Keratinocyte (primary cell): ENCODE results near the gene PRELID3B.

ENCODE experiments used
- CTCF ChIP-seq, 3 experiments: IDR thresholded peaks in 1 of 3; conservative IDR thresholded peaks in 1 of 3; optimal IDR thresholded peaks in 1 of 3; 2 replicates in 2 of 3; 3 replicates in 1 of 3; pipeline versions ENCODE3 to v1.5.1; 2011; ENCODE audit warnings: low read length in 3 of 3, mild to moderate bottlenecking in 3 of 3, moderate library complexity in 2 of 3, control low read depth in 1 of 3, inconsistent platforms in 1 of 3; ENCODE audit not compliant: insufficient read depth in 2 of 3; ENCODE audit errors: extremely low read depth in 1 of 3
- EZH2 ChIP-seq: IDR thresholded peaks from one replicate; pipeline ENCODE4 v1.6.1; 2012; ENCODE audit warnings: inconsistent platforms, mild to moderate bottlenecking, low read length, moderate library complexity

GRCh38 chr20:59002388-59002787 is 40.2 kb downstream of the PRELID3B start:
- TF ChIP-seq CTCF (optimal IDR thresholded peaks at IDR 0.05 in 1 of 3, IDR thresholded peaks at IDR 0.05 in 1 of 3, conservative IDR thresholded peaks at IDR 0.05 in 1 of 3; ENCODE audit: extremely low read depth in 1 of 3, insufficient read depth in 2 of 3, low read length in 3 of 3) (no peak), EZH2 (no peak)
